ENCODE data around the gene USP36. TPM values are rescaled to one million over a fixed set of nuclear protein-coding genes. Genes with fewer than 3 reads are reported as not detected.

Gene USP36
- total RNA-seq, 1 experiment from 2014 or later = 113 TPM

DNA sequence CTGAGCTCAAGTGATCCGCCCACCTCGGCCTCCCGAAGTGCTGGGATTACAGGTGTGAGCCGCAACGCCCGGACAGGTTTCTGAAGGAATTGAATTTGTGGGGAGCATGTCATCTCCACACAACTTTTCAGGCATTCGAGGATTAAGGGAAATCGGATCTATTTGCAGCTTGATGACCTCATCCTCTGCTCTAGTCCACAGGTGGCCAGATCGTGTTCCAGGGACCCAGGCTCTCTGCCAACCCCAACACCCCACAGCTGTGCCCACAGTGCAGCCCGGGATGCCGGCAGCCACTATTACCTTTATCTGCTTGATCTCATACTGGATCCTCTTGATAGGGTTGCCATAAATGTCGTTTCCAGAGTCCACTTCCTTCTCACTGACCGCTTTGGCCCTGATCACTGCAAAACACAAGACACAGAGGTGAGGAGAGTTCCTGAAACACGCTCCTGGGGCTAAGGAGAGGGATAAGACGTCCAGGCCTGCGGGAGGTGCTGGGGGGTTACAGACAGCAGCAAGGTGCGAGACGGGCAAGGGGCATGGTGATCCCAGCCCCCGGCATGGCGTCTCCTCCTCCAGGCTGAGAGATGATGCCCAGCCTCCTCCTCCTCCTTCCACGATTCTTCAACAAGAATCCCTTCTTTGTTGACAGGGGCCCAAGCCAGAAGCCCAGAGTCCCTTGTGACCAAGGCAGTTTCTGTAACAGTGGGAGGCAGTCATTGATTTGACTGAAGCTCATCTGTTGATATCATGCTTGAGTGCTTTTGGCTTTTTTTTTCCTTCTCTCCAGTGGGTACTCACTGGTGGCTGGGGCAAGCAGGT, 33.1 kb upstream of the USP36 start:
- ChIA-PET CTCF (no interaction called here), POLR2A (interaction anchor here (0.5 to 0.6 kb wide), 3 partner anchors 376 to 1260 kb away, joined by 3 to 9 read pairs (median 3); no protein-coding TSS in a partner anchor)
- H3K27ac ChIP-seq (ENCODE audit: low read length) = no peak overlapping the region
- TF ChIP-seq, protein P1, sequence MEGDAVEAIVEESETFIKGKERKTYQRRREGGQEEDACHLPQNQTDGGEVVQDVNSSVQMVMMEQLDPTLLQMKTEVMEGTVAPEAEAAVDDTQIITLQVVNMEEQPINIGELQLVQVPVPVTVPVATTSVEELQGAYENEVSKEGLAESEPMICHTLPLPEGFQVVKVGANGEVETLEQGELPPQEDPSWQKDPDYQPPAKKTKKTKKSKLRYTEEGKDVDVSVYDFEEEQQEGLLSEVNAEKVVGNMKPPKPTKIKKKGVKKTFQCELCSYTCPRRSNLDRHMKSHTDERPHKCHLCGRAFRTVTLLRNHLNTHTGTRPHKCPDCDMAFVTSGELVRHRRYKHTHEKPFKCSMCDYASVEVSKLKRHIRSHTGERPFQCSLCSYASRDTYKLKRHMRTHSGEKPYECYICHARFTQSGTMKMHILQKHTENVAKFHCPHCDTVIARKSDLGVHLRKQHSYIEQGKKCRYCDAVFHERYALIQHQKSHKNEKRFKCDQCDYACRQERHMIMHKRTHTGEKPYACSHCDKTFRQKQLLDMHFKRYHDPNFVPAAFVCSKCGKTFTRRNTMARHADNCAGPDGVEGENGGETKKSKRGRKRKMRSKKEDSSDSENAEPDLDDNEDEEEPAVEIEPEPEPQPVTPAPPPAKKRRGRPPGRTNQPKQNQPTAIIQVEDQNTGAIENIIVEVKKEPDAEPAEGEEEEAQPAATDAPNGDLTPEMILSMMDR (IDR thresholded peaks at IDR 0.05) = no peak
- TF ChIP-seq SIN3A (IDR thresholded peaks at IDR 0.05; ENCODE audit: borderline replicate concordance, insufficient read depth, low read depth, low read length) (no peak), POLR2AphosphoS5 (IDR thresholded peaks at IDR 0.05; ENCODE audit: low read depth, low read length) (no peak), TCF7L2 (IDR thresholded peaks at IDR 0.05; ENCODE audit: low read depth, low read length) (no peak)
- TF ChIP-seq, protein P2, sequence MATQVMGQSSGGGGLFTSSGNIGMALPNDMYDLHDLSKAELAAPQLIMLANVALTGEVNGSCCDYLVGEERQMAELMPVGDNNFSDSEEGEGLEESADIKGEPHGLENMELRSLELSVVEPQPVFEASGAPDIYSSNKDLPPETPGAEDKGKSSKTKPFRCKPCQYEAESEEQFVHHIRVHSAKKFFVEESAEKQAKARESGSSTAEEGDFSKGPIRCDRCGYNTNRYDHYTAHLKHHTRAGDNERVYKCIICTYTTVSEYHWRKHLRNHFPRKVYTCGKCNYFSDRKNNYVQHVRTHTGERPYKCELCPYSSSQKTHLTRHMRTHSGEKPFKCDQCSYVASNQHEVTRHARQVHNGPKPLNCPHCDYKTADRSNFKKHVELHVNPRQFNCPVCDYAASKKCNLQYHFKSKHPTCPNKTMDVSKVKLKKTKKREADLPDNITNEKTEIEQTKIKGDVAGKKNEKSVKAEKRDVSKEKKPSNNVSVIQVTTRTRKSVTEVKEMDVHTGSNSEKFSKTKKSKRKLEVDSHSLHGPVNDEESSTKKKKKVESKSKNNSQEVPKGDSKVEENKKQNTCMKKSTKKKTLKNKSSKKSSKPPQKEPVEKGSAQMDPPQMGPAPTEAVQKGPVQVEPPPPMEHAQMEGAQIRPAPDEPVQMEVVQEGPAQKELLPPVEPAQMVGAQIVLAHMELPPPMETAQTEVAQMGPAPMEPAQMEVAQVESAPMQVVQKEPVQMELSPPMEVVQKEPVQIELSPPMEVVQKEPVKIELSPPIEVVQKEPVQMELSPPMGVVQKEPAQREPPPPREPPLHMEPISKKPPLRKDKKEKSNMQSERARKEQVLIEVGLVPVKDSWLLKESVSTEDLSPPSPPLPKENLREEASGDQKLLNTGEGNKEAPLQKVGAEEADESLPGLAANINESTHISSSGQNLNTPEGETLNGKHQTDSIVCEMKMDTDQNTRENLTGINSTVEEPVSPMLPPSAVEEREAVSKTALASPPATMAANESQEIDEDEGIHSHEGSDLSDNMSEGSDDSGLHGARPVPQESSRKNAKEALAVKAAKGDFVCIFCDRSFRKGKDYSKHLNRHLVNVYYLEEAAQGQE (IDR thresholded peaks at IDR 0.05; ENCODE audit: insufficient read depth in 1 of 2, low read depth in 2 of 2, low read length in 1 of 2) = no peak
- no peaks in the 10 kb centered on the region for H3K9me3 ChIP-seq (ENCODE audit: control insufficient read depth, insufficient read depth, low read depth, low read length)
- no TSS peak for BruUV-seq (replicated peaks)
- DNase-seq (ENCODE audit: low read depth, low spot score) = no peak
- H3K36me3 ChIP-seq (ENCODE audit: control insufficient read depth, insufficient read depth, low read length) = no peaks in the 10 kb centered on the region
- H3K4me1 ChIP-seq (ENCODE audit: control insufficient read depth, insufficient read depth, low read length) = no peaks in the 10 kb centered on the region; the same call in 1 of the 2 replicates
- no peak overlapping the region for H3K4me3 ChIP-seq (ENCODE audit: low read depth in 2 of 2, low read length in 2 of 2)
- intact Hi-C loops (cut with micrococcal nuclease; ENCODE audit: unreplicated experiment) = no loop called here
- H3K27me3 ChIP-seq (ENCODE audit: control insufficient read depth, insufficient read depth, low read length) = no peaks in the 10 kb centered on the region
- ATAC-seq = no peak; the same call in 1 of the 2 replicates
- in situ Hi-C loops (cut with HindIII; ENCODE audit: low pct_unique_long_range_greater_than_20kb, low sequenced_read_pairs) = no loop called here

DNA sequence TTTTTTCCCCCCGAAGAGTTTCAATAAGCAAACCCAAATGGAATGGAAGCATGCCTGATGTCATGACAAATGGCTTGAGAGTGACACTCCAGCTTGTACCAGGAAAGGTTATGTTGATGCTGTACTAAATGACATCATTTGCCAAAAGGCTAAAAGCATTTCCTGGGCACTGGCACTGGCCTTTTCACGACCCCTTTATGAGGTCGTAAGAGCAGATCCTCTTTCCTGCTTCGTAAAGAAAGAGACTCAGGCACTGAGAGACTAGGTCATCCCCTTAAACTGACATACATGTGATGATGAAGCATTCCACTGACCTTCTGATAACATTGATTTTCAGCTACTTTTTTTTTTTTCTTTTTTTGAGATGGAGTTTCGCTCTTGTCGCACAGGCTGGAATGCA, 31.9 kb upstream of the USP36 start:
- no peak overlapping the region for H3K27ac ChIP-seq (ENCODE audit: low read length)
- ATAC-seq = no peak
- H3K36me3 ChIP-seq (ENCODE audit: control insufficient read depth, insufficient read depth, low read length) = no peaks in the 10 kb centered on the region
- TF ChIP-seq TCF7L2 (IDR thresholded peaks at IDR 0.05; ENCODE audit: low read depth, low read length) (no peak), SIN3A (IDR thresholded peaks at IDR 0.05; ENCODE audit: borderline replicate concordance, insufficient read depth, low read depth, low read length) (no peak), POLR2AphosphoS5 (IDR thresholded peaks at IDR 0.05; ENCODE audit: low read depth, low read length) (no peak)
- TF ChIP-seq, protein P1 (IDR thresholded peaks at IDR 0.05) = no peak
- TF ChIP-seq, protein P2 (IDR thresholded peaks at IDR 0.05; ENCODE audit: insufficient read depth in 1 of 2, low read depth in 2 of 2, low read length in 1 of 2) = no peak
- no peak for DNase-seq (ENCODE audit: low read depth, low spot score)
- H3K27me3 ChIP-seq (ENCODE audit: control insufficient read depth, insufficient read depth, low read length) = no peaks in the 10 kb centered on the region
- in situ Hi-C loops (cut with HindIII; ENCODE audit: low pct_unique_long_range_greater_than_20kb, low sequenced_read_pairs) (no loop called here), intact Hi-C loops (cut with micrococcal nuclease; ENCODE audit: unreplicated experiment) (no loop called here)
- no peaks in the 10 kb centered on the region for H3K9me3 ChIP-seq (ENCODE audit: control insufficient read depth, insufficient read depth, low read depth, low read length)
- ChIA-PET POLR2A (no interaction called here), CTCF (interaction anchor here (0.6 kb wide), 1 partner anchor 55 kb away, joined by 4 read pairs; no protein-coding TSS in a partner anchor)
- no TSS peak for BruUV-seq (replicated peaks)
- no peaks in the 10 kb centered on the region; the same call in 1 of the 2 replicates for H3K4me1 ChIP-seq (ENCODE audit: control insufficient read depth, insufficient read depth, low read length)
- H3K4me3 ChIP-seq (ENCODE audit: low read depth in 2 of 2, low read length in 2 of 2) = no peak overlapping the region
